Stimulated activated CD4-positive, alpha-beta T cell treated with anti-CD3 and anti-CD28 coated beads, Interleukin-2, amount 100 ng/mL, for 4 hours (primary cell): ENCODE results near the gene C2CD3.
"Not testable (repeated sequence)": the region's sequence is repeated elsewhere in the genome, so short reads cannot be mapped to it uniquely, and the experiment has no call there.

Experiments
- DNase-seq: peaks from one replicate; pipeline ENCODE4 v3.0.0-alpha.2; 2020; ENCODE audit warnings: low read depth

The C2CD3 gene

DNA sequence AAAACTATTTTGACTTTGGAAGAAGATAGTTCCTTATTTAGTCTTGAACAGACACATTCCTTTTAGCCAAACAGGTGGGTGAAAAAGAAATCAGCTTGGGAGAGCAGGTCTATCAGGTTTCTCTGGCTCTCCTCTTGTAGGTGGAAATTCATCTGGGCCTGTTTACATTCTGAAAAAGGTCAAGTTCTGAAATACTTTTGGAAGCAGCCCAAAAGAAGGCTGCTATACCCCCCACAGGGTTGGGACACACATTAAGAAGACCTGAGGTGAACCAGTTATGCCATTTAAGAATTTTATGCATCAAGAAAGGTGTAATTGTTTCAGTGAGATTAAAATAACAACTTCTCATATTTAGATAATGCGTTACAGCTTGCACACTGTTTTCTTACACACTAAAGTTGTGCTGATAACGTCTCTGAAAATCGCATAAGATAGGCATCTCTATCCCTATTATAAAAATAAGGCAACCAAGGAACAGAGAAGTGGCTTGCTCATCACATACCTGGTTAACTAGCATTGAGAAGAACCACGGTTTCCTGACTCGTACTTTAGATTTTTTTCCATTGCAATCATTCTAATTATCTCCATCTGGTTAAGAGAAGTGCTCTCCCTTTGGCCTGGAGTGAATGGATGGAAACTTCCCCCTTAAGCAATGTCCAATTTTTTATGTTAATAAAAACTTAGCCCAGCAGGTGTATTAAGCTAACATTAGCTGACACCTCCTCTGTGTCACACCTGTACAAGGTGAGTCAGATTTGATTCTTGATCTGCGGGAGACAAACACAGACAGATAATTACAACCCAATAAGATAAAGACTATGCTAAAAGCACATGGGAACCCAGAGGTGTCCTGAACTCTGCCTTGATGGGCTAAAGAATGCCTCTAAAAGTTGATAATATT is 101.4 kb downstream of the C2CD3 start:
- DNase-seq, result no peak

DNA sequence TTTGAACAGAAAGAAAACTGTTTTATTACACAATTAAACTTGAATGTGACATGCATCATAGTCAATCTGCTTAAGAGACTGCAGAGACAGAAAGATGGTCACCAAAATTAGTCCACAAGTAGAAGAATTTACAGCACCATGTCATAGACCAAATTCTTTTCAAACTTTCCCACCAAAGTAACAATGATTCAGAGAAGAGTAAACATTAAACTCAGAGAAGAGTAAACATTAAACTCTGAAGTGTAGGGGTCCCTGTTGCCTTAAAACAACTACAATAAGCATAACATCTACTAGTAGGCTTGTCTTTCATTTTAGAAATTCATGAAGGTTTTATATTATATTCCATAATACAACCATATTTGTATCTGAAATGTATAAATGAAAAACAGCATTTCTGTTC is 104.1 kb downstream of the C2CD3 start:
- not testable (repeated sequence) for DNase-seq

DNA sequence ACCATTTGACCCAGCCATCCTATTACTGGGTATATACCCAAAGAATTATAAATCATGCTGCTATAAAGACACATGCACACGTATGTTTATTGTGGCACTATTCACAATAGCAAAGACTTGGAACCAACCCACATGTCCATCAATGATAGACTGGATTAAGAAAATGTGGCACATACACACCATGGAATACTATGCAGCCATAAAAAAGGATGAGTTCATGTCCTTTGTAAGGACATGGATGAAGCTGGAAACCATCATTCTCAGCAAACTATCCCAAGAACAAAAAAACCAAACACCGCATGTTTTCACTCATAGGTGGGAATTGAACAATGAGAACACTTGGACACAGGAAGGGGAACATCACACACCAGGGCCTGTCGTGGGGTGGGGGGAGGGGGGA is 105.3 kb downstream of the C2CD3 start:
- DNase-seq, result not testable (repeated sequence)

DNA sequence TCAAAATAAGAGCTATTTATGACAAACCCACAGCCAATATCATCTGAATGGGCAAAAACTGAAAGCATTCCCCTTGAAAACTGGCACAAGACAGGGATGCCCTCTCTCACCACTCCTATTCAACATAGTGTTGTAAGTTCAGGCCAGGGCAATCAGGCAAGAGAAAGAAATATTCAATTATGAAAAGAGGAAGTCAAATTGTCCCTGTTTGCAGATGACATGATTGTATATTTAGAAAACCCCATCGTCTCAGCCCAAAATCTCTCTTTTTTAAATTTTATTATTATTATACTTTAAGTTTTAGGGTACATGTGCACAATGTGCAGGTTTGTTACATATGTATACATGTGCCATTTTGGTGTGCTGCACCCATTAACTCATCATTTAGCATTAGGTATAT is 107.2 kb downstream of the C2CD3 start:
- DNase-seq, result not testable (repeated sequence)

DNA sequence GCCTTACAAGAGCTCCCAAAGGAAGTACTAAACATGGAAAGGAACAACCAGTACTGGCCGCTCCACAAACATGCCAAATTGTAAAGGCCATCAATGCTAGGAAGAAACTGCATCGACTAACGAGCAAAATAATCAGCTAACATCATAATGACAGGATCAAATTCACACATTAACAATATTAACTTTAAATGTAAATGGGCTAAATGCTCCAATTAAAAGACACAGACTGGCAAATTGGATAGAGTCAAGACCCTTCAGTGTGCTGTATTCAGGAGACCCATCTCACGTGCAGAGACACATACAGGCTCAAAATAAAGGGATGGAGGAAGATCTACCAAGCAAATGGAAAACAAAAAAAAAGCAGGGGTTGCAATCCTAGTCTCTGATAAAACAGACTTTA is 109.2 kb downstream of the C2CD3 start:
- not testable (repeated sequence) for DNase-seq

DNA sequence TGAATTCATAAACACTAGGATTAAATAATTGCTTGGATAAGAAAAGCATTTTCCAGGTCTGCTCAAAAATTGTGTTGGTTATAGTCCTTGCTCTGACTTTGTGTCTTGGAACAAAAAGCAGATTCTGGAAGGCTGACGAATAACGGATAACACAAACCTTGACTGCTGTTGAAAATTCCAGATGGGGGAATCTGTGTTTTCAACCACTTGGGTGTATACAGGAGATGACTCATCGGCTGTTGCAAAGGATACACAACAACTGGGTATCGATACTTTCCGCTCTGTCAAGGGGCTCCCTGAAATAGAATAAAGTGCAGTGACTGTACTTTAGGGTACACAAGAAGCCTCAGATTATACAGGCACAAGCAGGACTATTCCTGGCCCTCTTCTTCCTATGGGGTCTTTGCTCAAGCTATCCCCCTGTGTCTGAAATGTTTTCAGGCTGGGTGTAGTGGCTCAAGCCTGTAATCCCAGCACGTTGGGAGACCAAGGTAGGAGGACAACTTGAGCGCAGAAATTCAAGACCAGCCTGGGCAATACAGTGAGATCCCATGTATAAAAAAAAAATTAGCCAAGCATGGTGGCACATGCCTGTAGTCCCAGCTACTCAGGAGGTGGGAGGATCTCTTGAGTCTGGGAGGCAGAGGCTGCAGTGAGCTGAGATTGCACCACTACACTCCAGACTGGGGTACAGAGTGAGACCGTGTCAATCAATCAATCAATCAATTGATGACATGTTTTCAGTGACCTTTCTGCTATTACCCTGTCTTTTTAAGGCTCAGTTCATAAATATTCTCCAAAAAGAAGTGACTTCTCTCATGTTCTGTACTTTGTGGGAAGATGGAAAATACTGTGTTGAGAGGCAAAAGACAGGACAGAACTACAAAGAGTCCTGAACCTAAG is 113.3 kb downstream of the C2CD3 start:
- no peak for DNase-seq

DNA sequence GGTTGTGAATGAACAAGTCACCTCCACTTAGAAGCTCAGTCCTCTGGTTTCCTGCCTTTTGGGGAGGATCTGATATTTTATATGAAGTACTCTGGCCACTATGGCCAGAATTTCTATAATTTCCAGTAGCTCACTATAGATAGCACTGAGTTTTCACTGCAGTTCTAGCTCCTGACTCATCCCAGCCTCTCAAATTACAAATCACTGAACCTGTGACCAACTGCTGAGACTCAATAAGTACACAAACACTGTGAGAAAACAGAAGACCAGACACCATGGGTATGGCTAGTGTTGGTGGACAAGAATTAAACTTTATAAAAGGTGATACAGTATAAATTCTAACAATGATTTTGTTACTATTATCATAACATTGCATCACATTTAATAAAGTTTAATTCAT is 114.9 kb downstream of the C2CD3 start:
- no peak for DNase-seq

DNA sequence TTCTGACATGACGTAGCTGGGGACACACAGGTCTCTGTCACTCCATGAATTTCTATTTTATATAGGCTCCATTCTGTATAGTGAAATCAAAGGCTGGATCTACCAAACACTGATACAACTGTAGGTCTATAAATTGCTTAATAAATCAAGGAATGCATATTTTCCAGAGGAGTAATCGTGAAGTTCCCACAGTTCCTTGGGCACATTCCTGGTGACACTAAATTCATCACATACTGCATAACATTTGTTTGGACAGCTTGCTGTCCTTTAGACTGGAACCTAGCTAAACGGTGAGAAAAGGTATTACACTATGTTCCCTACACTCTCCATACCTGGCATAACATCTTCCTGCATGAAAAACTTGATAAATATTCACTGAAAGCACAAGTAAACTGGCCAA is 120.3 kb downstream of the C2CD3 start:
- DNase-seq, result no peak

DNA sequence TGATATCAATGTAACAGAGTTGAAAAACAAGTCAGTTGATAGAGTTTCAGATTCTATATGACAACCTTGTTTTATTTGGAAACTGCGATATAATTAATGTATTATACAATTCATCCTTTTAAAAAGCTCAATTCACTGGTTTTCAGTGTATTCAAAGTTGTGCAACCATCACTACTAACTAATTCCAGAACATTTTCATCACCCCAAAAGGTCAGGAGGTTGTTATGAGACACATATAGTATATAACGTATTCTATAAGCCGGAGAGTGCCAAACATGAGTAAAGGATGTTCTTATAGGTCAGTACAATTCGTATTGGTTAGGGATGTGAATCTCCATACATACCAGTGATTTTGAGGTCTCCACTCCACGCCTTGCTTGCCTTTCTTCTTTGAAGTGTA is 121.8 kb downstream of the C2CD3 start:
- no peak for DNase-seq

DNA sequence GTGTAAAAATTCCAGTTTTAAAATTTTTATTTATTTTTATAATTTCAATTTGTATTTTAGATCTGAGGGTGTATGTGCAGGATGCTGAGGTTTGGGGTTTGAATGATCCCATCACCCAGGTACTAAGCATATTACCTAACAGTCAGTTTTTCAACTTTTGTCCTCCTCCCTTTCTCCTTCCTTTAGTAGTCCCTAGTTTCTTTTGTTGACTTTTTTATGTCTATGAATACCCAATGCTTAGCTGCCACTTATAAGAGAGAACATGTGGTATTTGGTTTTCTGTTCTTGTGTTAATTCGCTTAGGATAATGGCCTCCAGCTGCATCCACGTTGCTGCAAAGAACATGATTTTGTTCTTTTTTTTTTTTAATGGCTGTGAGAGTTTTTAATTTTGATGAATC is 126.3 kb downstream of the C2CD3 start:
- no peak for DNase-seq

DNA sequence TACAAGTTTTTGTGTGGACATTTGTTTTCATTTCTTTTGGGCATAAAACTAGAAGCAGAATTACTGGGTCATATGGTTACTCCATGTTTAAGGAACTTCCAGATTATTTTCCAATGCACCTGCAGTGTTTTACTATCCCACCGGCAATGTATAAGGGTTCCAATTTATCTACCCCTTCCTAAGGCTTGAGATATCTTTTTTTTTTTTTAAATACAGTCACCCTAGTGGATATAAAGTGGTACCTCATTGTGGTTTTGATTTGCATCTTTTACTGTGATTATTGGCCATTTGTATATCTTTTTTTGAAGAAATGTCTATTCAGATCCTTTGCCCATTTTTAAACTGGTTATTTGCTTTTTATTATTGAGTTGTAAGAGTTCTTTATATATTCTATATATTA is 127.4 kb downstream of the C2CD3 start:
- DNase-seq, result no peak

DNA sequence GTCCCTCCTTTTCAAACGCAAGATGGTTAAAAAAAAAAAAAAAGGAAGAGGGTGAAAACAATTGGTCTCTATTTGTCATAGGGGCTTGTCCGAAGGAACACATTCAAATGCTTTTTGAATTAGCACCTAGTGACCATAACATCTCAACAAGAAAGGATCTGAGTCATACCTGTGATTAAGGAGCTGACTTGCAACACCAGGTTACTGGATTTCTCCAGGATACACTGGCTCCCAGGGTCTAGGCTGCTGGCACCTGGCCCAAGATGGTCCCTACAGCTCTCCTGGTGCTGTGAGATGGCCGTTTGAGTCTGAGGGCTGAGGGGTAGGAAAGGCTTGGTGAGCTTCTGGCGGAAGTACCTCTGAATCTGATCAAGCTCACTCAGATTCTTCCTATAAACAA is 133.5 kb downstream of the C2CD3 start:
- DNase-seq, result no peak

DNA sequence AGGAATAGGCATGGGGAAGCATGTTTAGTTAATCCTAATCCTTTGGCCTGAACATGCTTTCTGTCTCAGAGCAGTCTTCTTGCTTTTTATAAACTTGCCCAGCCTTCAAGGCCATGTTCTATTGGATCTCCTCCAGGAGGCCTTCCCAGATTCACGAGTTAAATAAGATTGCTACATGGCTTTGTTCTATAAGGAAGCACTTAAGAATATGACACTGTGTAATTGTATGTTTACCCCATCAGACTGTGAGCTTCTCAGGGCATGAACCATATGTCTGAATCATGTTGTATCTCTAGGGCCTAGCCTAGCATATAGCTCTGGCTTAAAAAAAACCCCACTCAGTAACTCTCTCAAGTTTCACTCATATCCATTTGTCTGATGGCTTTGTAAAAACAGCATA is 135.5 kb downstream of the C2CD3 start:
- DNase-seq, result no peak

DNA sequence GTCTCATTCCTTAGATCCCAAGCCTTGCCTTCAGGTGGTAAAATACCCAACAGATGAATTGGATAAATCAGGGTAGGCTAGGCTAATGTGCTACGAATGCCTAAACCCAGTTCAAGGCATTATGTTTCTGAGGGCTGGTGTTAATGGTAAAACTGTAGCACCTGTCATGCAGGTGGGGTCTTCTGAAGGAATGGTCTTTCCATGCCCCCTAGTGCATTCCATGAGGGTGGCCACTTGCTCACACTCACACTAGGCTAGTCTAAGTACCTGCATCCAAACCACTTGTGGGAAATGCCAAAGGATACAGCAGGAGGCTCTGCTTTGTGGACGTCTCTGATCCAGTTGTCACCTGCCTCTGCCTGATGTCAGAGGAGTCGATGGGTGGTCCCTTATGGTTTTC is 137.8 kb downstream of the C2CD3 start:
- no peak for DNase-seq

DNA sequence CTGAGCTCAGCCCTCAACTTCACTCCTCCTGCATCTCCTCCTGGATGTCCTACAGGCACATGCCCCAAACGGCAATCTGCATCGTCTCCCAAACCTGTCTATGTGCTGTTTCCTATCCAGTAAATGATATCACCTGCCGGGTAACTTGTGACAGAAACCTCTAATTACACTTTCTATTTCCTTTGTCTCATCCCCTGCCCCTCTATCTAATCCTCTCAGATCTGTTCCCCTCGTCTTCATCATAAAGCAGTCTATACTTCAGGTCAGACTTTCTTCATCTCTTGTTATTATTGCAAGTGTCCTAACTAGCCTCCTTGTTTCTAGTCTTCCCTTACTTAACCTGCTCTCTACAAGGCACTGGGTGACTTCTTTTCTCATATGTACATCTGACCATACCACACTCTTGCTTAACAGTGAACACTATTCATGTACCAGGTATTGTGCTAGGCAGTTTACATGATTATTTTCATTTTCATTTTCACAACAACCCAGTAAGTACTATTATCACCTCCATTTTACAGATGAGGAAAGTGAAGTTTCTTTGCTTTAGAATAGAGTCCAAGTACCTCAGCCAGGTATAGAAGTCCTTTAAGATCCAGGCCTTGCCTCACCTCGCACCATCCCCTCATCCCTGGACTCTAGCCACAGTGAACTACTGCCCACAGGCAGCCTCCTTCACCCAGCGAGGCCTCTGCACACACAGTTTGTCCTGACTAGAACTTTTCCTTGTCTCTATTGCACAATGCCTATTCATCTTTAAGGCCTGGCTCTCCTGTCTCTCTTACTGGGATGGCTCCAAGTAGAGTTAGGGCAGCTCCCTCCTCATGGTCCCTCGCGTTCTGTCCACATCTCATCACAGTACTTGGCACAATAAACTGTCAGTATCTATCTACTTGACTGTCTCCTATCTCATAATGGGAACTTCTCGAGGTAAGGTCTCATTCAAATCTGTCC is 139.8 kb downstream of the C2CD3 start:
- no peak for DNase-seq

DNA sequence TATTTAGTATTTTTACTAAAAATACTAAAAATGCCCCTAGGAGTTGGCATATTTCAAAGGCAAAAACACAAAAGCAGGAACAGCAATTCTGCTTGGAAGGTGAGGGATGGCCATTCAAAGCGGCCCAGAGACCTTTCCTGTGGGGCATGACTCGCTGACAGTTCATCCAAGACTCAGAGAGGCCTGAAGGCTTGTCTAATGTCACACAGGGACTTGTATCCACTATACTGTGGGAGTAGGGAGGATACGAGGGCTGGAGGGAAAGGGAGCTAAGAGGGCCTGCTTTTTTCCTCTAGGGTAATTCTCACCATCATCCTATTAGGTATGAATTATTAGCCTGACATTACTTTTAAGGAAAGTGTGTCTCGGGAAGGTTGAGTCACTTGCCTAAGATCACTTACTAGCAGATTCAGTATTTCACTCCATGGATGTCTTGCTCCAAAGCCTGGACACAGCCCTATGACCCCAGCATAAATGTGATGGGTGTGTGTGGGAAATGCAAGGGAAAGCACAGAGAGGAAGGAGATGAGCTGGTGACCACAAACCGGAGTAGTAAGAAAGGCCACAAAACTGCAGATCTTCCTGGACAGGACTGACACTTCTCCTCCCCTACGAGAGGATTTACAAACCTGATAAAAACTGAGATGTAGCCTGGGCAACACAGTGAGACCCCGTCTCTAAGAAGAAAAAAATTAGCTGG is 145.2 kb downstream of the C2CD3 start:
- no peak for DNase-seq

DNA sequence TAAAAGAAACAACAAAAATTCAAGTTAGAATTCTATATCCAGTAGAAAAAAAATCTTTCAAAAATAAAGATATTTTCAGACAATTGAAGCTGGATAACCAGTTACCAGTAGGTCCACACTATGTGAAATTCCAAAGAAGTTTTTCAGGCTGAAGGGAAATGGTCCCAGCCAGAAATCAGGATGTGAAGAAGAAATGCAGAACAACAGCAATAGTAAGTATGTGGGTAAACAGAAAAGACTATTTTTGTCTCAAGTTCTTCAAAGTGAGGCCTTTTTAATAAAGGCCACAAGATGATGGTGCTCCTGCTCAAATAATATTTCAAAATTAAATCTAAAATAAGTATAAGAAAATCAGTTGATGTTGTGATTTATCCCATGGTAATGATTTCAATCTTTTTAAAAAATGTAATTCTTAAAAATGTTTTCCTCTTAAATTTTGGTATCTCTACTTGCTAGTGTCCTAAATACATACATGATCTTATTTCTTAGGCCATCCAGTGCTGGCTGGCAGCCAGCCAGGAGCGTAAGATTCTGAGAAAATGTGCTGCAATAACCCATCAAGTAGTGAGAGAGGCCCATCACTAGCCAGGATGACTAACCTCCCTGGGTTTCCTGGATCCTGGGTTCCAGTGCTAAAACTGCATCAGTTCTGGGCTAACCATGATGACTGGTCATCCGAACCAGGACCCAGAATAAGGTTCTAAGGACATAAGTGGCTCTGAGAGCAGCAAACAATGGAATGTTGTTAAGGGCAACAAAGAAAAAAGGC is 146.4 kb downstream of the C2CD3 start:
- DNase-seq, result no peak

DNA sequence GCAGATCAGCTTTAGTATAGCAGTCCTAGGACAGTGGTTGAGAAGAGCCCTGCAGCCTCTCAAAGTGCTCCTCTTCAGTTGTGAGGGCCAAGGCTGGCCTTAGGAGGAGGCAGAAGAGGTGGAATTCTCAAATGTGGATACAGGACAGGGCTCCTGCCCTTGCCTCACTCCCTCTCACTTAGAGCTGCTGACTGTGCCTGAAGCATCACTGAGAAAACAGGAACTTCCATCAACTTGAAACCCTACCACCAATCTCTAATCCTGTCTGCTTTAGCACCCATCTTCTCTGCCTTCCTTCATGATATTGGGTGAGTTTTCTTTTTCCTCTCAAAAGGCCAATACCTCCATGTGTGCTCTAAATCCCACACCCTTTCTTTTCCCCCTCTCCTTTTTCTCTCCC is 147.5 kb downstream of the C2CD3 start:
- DNase-seq, result no peak

DNA sequence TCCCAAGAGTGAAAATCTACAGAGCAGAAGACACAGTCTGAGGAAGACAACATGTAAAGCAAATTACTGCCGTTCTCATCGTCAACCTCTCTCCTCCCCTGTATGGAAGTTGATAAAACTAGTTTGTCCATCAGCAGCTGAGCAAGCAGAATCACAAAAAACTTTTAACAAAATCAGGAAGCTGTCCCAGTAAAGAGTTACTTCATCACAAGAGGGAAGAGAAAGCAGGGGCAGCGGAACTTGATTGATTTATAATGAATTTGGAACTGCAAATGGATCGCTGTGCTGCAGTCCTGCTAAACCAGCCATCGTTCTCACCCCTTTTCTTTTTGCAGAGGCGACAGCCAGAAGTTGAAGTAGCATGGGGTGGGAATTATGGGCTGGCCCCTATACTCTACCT is 148.3 kb downstream of the C2CD3 start:
- DNase-seq, result no peak

DNA sequence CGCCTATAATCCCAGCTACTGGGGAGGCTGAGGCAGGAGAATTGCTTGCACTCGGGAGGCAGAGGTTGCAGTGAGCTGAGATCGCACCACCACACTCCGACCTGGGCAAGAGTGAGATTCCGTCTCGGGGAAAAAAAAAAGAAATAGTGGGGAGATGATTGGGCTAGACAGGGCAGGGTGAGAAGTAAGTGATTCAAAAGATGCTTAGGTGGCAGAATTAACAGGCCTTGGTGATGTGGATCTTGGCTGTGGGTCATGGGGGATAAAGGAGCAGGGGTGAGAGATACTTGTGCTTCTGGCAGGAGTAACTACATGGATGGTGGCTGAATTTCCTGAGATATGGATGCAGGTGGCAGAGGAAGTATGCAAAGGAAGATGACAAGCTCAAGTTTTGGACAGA is 148.8 kb downstream of the C2CD3 start:
- DNase-seq, result no peak

DNA sequence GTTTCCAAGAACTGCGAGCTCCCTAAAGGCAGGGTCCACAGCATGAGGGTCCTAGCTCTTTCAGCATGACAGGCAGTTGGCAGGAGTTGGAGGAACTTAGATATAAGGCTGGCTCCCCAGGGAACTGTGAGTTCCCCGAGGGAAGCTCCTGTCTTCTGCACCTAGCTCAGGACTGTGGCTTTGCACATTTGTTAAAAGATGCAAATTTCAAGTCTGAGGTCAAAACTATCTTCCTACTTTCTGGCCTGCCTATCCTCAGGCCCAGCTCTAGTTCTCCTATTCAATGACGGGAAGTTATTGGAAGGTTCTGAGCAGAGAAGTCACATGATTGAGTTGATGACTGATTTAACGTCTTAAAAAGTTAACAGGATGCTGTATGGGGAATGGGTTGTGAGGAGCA is 150.3 kb downstream of the C2CD3 start:
- DNase-seq, result no peak
